ENCODE data around the gene UQCR10.
"Not testable (repeated sequence)": the region's sequence is repeated elsewhere in the genome, so short reads cannot be mapped to it uniquely, and the experiment has no call there.

The UQCR10 gene

DNA sequence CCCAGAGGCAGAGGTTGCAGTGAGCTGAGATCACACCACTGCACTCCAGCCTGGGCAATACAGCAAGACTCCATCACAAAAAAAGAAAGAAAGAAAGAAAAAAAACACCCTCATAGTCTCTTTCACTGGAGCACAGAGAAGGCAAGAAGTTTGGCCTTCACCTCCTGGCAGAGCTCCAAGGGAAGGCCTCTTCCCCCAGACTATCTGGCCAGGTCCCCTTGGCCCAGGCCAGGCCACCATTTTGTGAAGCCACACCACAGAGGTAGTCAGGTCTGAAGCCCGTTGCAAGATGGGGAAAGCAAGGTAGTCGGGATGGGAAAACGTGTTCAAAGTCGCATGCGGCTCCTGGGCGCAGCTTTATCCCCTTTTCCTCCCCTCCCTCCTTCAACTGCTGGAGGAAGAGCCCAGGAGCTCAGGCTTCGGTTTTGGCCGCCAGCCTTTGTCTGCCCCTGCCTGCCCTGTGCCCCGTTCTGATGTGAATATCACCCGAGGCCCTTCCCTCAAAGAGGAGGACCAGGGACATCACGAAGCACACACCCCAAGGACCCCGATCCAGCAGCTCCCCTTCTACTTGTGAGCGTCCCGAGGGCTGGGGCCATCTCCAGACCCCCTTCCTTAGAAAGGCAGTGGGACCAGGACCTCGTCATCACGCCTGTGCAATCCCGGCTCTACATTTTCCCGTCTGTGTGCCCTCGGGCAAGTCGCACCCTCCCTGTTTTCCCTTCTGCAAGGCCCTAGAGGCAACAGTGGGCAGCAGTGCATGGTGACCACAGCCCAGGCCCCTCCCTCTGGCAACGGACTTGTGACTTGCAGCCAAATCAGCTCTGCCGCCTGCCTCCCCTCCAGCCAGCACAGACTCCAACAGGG is 29.7 kb upstream of the UQCR10 start:
- no peak for DNase-seq (ENCODE audit: extremely low read depth in 1 of 2, low read depth in 1 of 2)

DNA sequence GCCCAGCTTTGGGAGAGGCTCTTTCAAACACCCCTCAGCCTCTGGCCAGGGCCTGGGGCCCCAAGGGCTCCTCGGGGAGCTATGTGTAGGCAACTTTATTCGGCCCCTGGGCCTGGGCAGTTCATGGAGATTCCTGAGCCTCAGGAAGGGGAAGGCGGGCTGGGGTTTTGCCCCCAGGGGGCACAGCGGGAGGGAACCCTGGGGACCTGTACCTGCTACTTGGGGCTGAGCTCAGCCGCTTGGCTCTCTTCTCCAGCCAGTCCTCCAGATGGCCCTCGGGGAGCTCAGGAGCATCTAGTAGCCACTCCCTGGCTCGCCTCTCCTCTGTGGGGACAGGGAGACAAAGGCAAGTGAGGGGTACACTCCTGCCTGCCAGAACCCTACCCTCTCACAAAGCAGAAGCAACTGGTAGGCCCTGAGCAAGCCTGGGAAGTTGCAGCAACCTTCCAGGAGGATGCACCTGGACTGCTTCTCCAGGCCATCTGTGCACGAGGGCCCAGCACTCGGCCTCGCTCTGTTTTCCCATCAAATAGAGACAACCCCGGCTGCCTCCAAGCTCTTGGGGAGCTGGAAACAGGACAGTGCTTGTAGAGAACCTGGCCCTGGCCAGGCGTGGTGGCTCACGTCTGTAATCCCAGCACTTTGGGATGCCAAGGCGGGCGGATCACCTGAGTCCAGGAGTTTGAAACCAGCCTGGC is 28.9 kb upstream of the UQCR10 start:
- DNase-seq (ENCODE audit: extremely low read depth in 1 of 2, low read depth in 1 of 2): no peak

GRCh38 chr22:29739346-29739875 is 27.8 kb upstream of the UQCR10 start:
- no peak for DNase-seq (ENCODE audit: extremely low read depth in 1 of 2, low read depth in 1 of 2)

GRCh38 chr22:29740216-29740615 is 27.0 kb upstream of the UQCR10 start:
- no peak for DNase-seq (ENCODE audit: extremely low read depth in 1 of 2, low read depth in 1 of 2)

- no peak for DNase-seq (ENCODE audit: extremely low read depth in 1 of 2, low read depth in 1 of 2)
Measured at GRCh38 chr22:29741926-29742325, 25.2 kb upstream of the UQCR10 start.

GRCh38 chr22:29742326-29742725 is 24.8 kb upstream of the UQCR10 start:
- DNase-seq (ENCODE audit: extremely low read depth in 1 of 2, low read depth in 1 of 2): no peak

GRCh38 chr22:29744902-29745301 is 22.3 kb upstream of the UQCR10 start:
- no peak for DNase-seq (ENCODE audit: extremely low read depth in 1 of 2, low read depth in 1 of 2)

DNA sequence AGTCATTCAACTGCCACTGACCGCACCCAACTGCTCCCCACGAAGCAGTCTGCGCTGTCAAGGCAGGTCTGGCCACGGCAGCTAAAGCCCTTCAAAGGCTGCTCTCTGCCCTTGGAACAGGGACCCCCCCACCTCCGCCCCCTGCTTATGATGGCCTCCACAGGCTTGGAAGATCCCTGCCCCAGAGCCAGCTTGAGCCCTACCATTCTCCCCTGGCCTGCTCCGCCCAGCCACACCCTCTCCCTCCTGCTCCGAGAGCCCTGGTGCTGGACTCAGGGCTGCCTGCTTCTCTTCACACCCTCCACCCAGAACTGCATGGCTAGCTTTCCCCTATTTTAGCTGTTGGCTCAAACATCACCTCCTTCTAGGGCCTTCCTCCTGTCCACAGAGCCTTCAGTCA is 19.3 kb upstream of the UQCR10 start:
- no peak for DNase-seq (ENCODE audit: extremely low read depth in 1 of 2, low read depth in 1 of 2)

DNA sequence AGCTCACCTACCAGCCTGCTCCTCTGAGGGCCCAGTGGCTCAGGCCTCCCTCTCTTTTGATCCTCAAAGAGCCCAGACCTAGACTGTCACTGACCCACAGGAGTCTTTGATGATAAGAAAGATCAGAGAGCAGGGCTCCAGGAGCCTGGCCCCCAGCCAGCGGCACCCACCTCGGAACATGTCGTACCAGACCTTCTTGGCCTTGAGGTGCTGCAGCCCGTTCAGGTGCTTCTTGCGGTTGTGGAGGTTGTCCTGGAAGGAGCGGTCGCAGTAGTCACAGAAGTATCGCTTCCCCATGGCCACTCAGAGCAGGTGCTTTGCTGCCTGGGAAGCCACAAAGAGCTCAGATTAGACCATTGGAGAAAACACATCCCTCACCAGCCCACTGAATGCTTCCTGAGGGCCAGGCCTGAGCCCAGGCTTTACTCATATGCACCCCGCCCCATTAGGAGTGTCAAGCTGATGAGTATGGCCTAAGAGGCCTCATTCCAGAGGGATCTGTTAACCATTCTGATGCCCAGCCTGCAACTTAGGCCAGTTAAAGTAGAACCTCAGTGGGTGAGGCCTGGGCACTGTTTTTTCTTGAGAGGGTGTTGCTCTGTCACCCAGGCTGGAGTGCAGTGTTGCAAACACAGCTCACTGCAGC is 18.8 kb upstream of the UQCR10 start:
- DNase-seq (ENCODE audit: extremely low read depth in 1 of 2, low read depth in 1 of 2): no peak

- DNase-seq (ENCODE audit: extremely low read depth in 1 of 2, low read depth in 1 of 2): no peak
Measured at GRCh38 chr22:29750029-29750428, 17.1 kb upstream of the UQCR10 start.

GRCh38 chr22:29750559-29751538 is 16.3 kb upstream of the UQCR10 start:
- no peak for DNase-seq (ENCODE audit: extremely low read depth in 1 of 2, low read depth in 1 of 2)

DNA sequence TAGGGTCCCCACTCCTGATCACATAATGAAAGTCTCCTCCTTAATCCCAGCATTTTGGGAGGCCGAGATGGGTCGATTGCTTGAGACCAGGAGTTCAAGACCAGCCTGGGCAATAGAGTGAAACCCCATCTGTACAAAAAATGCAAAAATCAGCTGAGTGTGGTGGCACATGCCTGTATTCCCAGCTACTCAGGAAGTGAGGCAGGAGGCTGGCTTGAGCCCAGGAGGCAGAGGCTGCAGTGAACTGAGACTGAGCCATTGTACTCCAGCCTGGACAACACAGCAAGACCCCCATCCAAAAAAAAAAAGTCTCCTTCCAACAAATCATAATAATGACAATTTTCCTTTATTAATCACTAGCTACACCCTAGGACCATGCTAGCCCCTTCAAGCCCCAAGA is 15.5 kb upstream of the UQCR10 start:
- DNase-seq (ENCODE audit: extremely low read depth in 1 of 2, low read depth in 1 of 2): no peak

DNA sequence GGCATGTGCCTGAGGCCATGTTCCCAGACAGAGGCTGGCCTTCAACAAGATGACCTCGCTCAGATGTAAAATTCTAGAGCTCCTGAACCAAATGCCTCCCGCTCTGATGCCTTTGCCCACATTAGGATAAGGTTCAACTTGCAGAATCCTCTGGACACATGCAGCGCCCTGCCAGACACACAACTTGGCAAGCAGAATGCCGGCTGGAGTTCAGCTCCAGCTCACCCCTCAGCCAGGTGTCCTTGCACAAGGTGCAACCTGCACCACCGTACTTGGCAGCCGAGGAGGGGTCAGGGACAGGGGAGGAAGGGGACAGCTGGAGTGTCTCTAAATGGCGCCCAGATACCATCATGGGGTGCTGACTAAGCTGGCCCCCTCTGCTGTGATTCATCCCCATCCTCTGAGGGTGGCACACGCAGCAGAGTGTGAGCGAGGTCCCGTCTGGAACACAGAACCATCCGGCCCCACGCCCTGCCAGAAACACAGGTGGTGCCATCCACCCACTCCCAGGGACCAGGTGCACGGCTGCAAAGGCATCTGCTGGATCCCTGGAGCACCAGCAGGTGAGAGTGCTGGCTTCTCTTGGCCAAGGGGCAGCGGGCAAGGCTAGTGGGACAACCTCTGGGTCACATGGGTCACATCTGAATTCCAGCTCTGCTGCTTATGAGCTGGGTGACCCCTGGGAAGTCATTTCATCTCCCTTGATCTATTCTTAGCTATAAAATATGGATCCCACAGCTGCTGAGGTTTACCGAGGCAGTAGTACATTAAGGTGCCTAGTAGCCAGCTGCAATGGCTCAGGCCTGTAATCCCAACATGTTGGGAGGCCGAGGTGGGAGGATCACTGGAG is 13.1 kb upstream of the UQCR10 start:
- DNase-seq (ENCODE audit: extremely low read depth in 1 of 2, low read depth in 1 of 2): no peak

DNA sequence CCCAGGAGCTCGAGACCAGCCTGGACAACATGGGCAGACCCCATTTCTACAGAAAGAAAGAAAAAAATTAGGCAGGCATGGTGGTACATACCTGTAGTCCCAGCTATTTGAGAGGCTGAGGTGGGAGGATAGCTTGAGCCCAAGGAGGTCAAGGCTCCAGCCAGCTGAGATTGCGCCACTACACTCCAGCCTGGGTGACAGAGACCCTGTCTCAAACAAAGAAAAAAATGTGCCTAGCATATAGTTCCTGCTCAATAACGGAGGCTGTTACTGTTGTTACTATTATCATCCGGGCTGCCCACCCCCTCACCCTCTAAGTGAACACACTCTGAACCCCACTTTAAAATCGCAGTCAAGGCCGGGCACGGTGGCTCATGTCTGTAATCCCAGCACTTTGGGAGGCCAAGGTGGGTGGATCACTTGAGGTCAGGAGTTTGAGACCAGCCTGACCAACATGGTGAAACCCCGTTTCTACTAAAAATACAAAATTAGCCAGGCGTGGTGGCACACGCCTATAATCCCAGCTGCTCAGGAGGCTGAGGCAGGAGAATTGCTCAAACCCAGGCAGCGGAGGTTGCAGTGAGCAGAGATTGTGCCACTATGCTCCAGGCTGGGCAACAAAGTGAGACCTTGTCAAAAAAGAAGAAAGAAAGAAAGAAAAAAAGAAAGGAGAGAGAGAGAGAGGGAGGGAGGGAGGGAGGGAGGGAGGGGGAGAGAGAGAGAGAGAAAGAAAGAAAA is 12.3 kb upstream of the UQCR10 start:
- DNase-seq (ENCODE audit: extremely low read depth in 1 of 2, low read depth in 1 of 2): not testable (repeated sequence)

DNA sequence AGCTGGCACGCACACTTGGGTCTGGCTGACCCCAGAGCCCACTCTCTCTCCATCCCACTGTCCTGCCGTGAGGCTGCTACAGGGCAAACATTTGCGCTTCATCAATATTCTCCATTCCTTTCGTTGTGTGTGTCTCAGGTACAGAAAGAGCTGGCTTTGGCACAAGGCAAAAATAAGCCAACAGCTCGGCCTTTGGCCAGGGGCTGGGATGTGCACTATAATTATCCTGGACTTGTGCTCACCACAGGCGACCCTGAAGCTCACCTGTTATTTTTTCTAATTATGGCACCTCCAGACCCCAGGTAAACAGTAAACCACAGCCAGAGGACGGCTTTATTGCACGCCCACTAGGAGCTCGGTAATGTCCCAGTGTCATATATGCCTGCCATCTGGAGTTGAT is 11.3 kb upstream of the UQCR10 start:
- DNase-seq (ENCODE audit: extremely low read depth in 1 of 2, low read depth in 1 of 2): no peak

- DNase-seq (ENCODE audit: extremely low read depth in 1 of 2, low read depth in 1 of 2): no peak
Measured at GRCh38 chr22:29756341-29756740, 10.8 kb upstream of the UQCR10 start.

DNA sequence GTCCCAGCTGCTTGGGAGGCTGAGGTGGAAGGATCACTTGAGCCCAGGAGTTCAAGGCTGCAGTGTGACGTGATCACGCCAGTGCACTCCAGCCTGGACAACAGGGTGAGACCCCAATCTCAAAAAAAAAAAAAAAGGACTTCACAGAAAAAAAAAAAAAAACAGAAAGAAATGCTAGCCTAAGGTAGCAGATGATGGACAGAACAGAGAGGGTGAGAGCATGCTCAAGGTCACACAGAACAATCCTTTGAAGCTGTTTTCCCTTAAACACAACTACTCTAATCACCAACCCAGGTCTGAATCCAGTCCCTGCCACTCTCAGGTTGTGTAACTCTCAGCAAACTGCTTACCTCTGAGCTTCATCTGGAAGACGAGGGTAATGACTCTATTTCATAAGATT is 10.1 kb upstream of the UQCR10 start:
- no peak for DNase-seq (ENCODE audit: extremely low read depth in 1 of 2, low read depth in 1 of 2)

- no peak for DNase-seq (ENCODE audit: extremely low read depth in 1 of 2, low read depth in 1 of 2)
Measured at GRCh38 chr22:29758068-29758622, 9.0 kb upstream of the UQCR10 start.

- no peak for DNase-seq (ENCODE audit: extremely low read depth in 1 of 2, low read depth in 1 of 2)
Measured at GRCh38 chr22:29758959-29759358, 8.2 kb upstream of the UQCR10 start.

Data from activated CD8-positive, alpha-beta memory T cell treated with anti-CD3 and anti-CD28 coated beads for 1 hour (primary cell).